Measurements from ENCODE around the gene MRGPRX4.
"Not testable (repeated sequence)": the region's sequence is repeated elsewhere in the genome, so short reads cannot be mapped to it uniquely, and the experiment has no call there.

The MRGPRX4 gene

GRCh38 chr11:18172666-18173065 lies at the start of gene MRGPRX4:
Gene MRGPRX4, plus strand, starts transcription at chr11:18172837. Its CDS starts 420 bp downstream, at chr11:18173257.
- DNase-seq (ENCODE audit: low read depth) = no peak

- DNase-seq (ENCODE audit: low read depth) = not testable (repeated sequence)
These were observed 41.5 kb upstream of the MRGPRX4 start for GRCh38 chr11:18131115-18131514.

GRCh38 chr11:18132341-18132740 lies 40.3 kb upstream of the MRGPRX4 start, which contains the start of gene MRGPRX3:
Gene MRGPRX3, plus strand, starts transcription at chr11:18132571. Its CDS starts 4,632 bp downstream, at chr11:18137203.
- DNase-seq (ENCODE audit: low read depth) = no peak

GRCh38 chr11:18135308-18135707 lies 37.3 kb upstream of the MRGPRX4 start:
- DNase-seq (ENCODE audit: low read depth) = no peak

GRCh38 chr11:18137186-18137800 lies 35.3 kb upstream of the MRGPRX4 start:
- DNase-seq (ENCODE audit: low read depth) = no peak

GRCh38 chr11:18140145-18140544 lies 32.5 kb upstream of the MRGPRX4 start:
- DNase-seq (ENCODE audit: low read depth) = no peak

GRCh38 chr11:18144243-18144642 lies 28.4 kb upstream of the MRGPRX4 start:
- peak; percentile 19 for DNase-seq (ENCODE audit: low read depth)

GRCh38 chr11:18145025-18145424 lies 27.6 kb upstream of the MRGPRX4 start:
- DNase-seq (ENCODE audit: low read depth) = no peak

GRCh38 chr11:18145837-18146236 lies 26.8 kb upstream of the MRGPRX4 start:
- no peak for DNase-seq (ENCODE audit: low read depth)

- DNase-seq (ENCODE audit: low read depth) = no peak
These were observed 21.1 kb upstream of the MRGPRX4 start for GRCh38 chr11:18151581-18151980.

- DNase-seq (ENCODE audit: low read depth) = no peak
These were observed 4.3 kb upstream of the MRGPRX4 start for GRCh38 chr11:18168372-18168771.

- DNase-seq (ENCODE audit: low read depth) = no peak
These were observed 1.1 kb upstream of the MRGPRX4 start for GRCh38 chr11:18171377-18172000.

- DNase-seq (ENCODE audit: low read depth) = no peak
These were observed 709 bp downstream of the MRGPRX4 start for GRCh38 chr11:18173225-18173866.

GRCh38 chr11:18188796-18189195 lies 16.2 kb downstream of the MRGPRX4 start:
- no peak for DNase-seq (ENCODE audit: low read depth)

GRCh38 chr11:18189476-18190245 lies 17.0 kb downstream of the MRGPRX4 start:
- DNase-seq (ENCODE audit: low read depth) = not testable (repeated sequence)

- DNase-seq (ENCODE audit: low read depth) = no peak
These were observed 18.7 kb downstream of the MRGPRX4 start for GRCh38 chr11:18191376-18191775.

- no peak for DNase-seq (ENCODE audit: low read depth)
These were observed 20.4 kb downstream of the MRGPRX4 start for GRCh38 chr11:18193010-18193409.

GRCh38 chr11:18196532-18196931 lies 23.9 kb downstream of the MRGPRX4 start:
- DNase-seq (ENCODE audit: low read depth) = no peak

- DNase-seq (ENCODE audit: low read depth) = not testable (repeated sequence)
These were observed 25.1 kb downstream of the MRGPRX4 start for GRCh38 chr11:18197738-18198137.

- DNase-seq (ENCODE audit: low read depth) = no peak
These were observed 31.1 kb downstream of the MRGPRX4 start for GRCh38 chr11:18203723-18204122.

GRCh38 chr11:18204220-18204619 lies 31.6 kb downstream of the MRGPRX4 start:
- no peak for DNase-seq (ENCODE audit: low read depth)

GRCh38 chr11:18204771-18205170 lies 32.1 kb downstream of the MRGPRX4 start:
- no peak for DNase-seq (ENCODE audit: low read depth)

All from HS-27A (cell line).